ENCODE measurements around the gene ALPG.

The ALPG gene

GRCh38 chr2:232434091-232434490, 27.4 kb downstream of the ALPG start:
- Histone ChIP-seq H3K4me3 (ENCODE audit: low read depth, low read length, poor library complexity, severe bottlenecking) (no peak overlapping the region), H3F3A (ENCODE audit: insufficient read depth, low read length) (no peaks in the 10 kb centered on the region), H3K9me3 (ENCODE audit: low read length) (no peaks in the 10 kb centered on the region), H3K4me1 (ENCODE audit: insufficient read depth, low read length, severe bottlenecking) (no peaks in the 10 kb centered on the region), H3K9me2 (ENCODE audit: low read depth, low read length) (no peaks in the 10 kb centered on the region), H3K79me2 (ENCODE audit: insufficient read depth, low read length) (no peaks in the 10 kb centered on the region), H2AFZ (ENCODE audit: low read length) (no peak overlapping the region), H4K20me1 (ENCODE audit: insufficient read depth, low read length) (no peaks in the 10 kb centered on the region), H3K4me2 (ENCODE audit: low read length) (no peak overlapping the region), H3K27ac (ENCODE audit: low read depth, low read length, poor library complexity, severe bottlenecking) (no peak overlapping the region), H3K36me3 (ENCODE audit: insufficient read depth, low read length) (no peaks in the 10 kb centered on the region), H3K27me3 (ENCODE audit: insufficient read depth, low read length) (peaks cover 4% of the 10 kb centered on the region; the same call in 1 of the 2 replicates), H3K9ac (ENCODE audit: low read length) (no peak overlapping the region)
- TF ChIP-seq EZH2 (IDR thresholded peaks at IDR 0.05; ENCODE audit: borderline replicate concordance, low read length) (no peak), CTCF (IDR thresholded peaks at IDR 0.05; ENCODE audit: low read length) (no peak)

- TF ChIP-seq EZH2 (IDR thresholded peaks at IDR 0.05; ENCODE audit: borderline replicate concordance, low read length) (no peak), CTCF (IDR thresholded peaks at IDR 0.05; ENCODE audit: low read length) (no peak)
- Histone ChIP-seq H3K79me2 (ENCODE audit: insufficient read depth, low read length) (no peaks in the 10 kb centered on the region), H2AFZ (ENCODE audit: low read length) (no peak overlapping the region), H3K4me1 (ENCODE audit: insufficient read depth, low read length, severe bottlenecking) (no peaks in the 10 kb centered on the region), H4K20me1 (ENCODE audit: insufficient read depth, low read length) (no peaks in the 10 kb centered on the region), H3F3A (ENCODE audit: insufficient read depth, low read length) (no peaks in the 10 kb centered on the region), H3K9me2 (ENCODE audit: low read depth, low read length) (no peaks in the 10 kb centered on the region), H3K27ac (ENCODE audit: low read depth, low read length, poor library complexity, severe bottlenecking) (no peak overlapping the region), H3K4me2 (ENCODE audit: low read length) (no peak overlapping the region), H3K4me3 (ENCODE audit: low read depth, low read length, poor library complexity, severe bottlenecking) (no peak overlapping the region), H3K27me3 (ENCODE audit: insufficient read depth, low read length) (peaks cover 4% of the 10 kb centered on the region; the same call in 1 of the 2 replicates), H3K9ac (ENCODE audit: low read length) (no peak overlapping the region), H3K36me3 (ENCODE audit: insufficient read depth, low read length) (no peaks in the 10 kb centered on the region), H3K9me3 (ENCODE audit: low read length) (no peaks in the 10 kb centered on the region)
These were observed 28.1 kb downstream of the ALPG start for GRCh38 chr2:232434563-232435374.

- no peaks in the 10 kb centered on the region for H3K4me1 ChIP-seq (ENCODE audit: insufficient read depth, low read length, severe bottlenecking)
- no peaks in the 10 kb centered on the region for H3K9me2 ChIP-seq (ENCODE audit: low read depth, low read length)
- no peaks in the 10 kb centered on the region for H3K9me3 ChIP-seq (ENCODE audit: low read length)
- no peaks in the 10 kb centered on the region for H3F3A ChIP-seq (ENCODE audit: insufficient read depth, low read length)
- no peak overlapping the region for H3K4me3 ChIP-seq (ENCODE audit: low read depth, low read length, poor library complexity, severe bottlenecking)
- H3K4me2 ChIP-seq (ENCODE audit: low read length): no peak overlapping the region
- H4K20me1 ChIP-seq (ENCODE audit: insufficient read depth, low read length): no peaks in the 10 kb centered on the region
- peaks cover 4% of the 10 kb centered on the region; the same call in 1 of the 2 replicates for H3K27me3 ChIP-seq (ENCODE audit: insufficient read depth, low read length)
- no peaks in the 10 kb centered on the region for H3K36me3 ChIP-seq (ENCODE audit: insufficient read depth, low read length)
- H3K9ac ChIP-seq (ENCODE audit: low read length): no peak overlapping the region
- H3K27ac ChIP-seq (ENCODE audit: low read depth, low read length, poor library complexity, severe bottlenecking): no peak overlapping the region
- TF ChIP-seq CTCF (IDR thresholded peaks at IDR 0.05; ENCODE audit: low read length) (no peak), EZH2 (IDR thresholded peaks at IDR 0.05; ENCODE audit: borderline replicate concordance, low read length) (no peak)
- no peaks in the 10 kb centered on the region for H3K79me2 ChIP-seq (ENCODE audit: insufficient read depth, low read length)
- no peak overlapping the region for H2AFZ ChIP-seq (ENCODE audit: low read length)
These were observed 28.7 kb downstream of the ALPG start for GRCh38 chr2:232435375-232435648.
